Measurements from ENCODE around the gene LRIG3.
"Not testable (repeated sequence)": the region's sequence is repeated elsewhere in the genome, so short reads cannot be mapped to it uniquely, and the experiment has no call there.

Gene LRIG3

DNA sequence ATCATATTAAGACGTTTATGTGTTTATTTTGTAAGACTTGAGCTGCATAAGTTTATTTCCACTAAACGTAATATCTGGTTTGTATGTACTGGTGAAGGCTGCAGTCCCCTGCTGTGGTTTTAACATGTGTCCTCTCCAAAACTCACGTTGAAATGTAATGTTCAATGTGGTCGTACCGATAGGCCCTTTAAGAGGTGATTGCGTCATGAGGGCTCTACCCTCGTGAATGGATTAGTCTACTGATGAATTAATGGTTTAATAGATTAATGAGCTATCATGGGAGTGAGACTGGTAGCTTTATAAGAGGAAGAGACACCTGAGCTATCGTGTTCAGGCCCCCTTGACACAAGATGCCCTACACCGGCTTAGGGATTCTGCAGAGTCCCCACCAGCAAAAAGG lies 14.9 kb downstream of the LRIG3 start:
- H3K4me3 ChIP-seq (ENCODE audit: low read depth, low read length): no peak overlapping the region
- TF ChIP-seq, protein P1, sequence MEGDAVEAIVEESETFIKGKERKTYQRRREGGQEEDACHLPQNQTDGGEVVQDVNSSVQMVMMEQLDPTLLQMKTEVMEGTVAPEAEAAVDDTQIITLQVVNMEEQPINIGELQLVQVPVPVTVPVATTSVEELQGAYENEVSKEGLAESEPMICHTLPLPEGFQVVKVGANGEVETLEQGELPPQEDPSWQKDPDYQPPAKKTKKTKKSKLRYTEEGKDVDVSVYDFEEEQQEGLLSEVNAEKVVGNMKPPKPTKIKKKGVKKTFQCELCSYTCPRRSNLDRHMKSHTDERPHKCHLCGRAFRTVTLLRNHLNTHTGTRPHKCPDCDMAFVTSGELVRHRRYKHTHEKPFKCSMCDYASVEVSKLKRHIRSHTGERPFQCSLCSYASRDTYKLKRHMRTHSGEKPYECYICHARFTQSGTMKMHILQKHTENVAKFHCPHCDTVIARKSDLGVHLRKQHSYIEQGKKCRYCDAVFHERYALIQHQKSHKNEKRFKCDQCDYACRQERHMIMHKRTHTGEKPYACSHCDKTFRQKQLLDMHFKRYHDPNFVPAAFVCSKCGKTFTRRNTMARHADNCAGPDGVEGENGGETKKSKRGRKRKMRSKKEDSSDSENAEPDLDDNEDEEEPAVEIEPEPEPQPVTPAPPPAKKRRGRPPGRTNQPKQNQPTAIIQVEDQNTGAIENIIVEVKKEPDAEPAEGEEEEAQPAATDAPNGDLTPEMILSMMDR (IDR thresholded peaks at IDR 0.05; ENCODE audit: borderline replicate concordance, insufficient read depth, low read depth, low read length): no peak

DNA sequence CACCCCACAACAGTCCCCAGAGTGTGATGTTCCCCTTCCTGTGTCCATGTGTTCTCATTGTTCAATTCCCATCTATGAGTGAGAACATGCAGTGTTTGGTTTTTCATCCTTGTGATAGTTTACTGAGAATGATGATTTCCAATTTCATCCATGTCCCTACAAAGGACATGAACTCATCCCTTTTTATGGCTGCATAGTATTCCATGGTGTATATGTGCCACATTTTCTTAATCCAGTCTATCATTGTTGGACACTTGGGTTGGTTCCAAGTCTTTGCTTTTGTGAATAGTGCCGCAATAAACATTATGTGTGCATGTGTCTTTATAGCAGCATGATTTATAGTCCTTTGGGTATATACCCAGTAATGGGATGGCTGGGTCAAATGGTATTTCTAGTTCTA lies 17.6 kb downstream of the LRIG3 start:
- not testable (repeated sequence) for H3K4me3 ChIP-seq (ENCODE audit: low read depth, low read length)

DNA sequence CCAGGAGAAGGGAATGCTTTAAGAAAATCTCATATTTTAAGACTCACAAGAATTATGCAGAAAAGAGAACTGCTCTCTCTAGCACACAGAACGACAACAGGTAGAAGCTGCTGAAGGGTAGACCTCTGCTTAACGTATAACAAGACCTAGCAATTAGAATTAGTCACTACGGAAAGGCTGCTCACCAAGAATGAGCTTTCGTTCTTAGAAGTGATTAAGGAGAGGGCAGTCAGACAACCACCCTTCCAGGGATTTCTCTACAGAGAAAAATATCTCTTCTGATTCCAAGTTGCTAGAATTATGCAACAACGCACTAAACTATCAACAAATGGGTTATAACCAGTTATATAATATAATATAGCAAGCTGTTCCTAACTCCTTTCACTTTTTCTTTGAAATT lies 18.6 kb downstream of the LRIG3 start:
- TF ChIP-seq, protein P1 (IDR thresholded peaks at IDR 0.05; ENCODE audit: borderline replicate concordance, insufficient read depth, low read depth, low read length): no peak

DNA sequence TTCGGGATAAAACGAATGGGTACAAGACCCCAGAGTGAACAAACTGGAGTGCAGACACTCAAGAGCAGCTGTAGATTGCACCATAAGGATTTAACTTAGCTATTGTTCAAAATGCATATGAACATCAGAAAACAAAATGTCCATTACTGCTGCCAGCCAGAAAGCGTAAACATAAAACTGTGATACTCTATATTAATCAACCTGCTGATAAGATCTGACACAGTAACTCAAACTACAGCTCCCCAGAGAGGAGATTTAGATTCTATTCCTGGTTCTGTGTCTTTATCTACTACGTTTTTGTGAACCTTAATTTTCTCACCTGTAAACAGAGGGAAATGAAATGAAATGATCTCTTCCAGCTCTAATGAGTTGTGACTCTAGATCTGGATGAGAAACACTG lies 22.3 kb downstream of the LRIG3 start:
- TF ChIP-seq, protein P1 (IDR thresholded peaks at IDR 0.05; ENCODE audit: borderline replicate concordance, insufficient read depth, low read depth, low read length): no peak

More for the DNA sequence above, 18.6 kb downstream of the LRIG3 start:
- H3K4me3 ChIP-seq (ENCODE audit: low read depth, low read length): no peak overlapping the region

DNA sequence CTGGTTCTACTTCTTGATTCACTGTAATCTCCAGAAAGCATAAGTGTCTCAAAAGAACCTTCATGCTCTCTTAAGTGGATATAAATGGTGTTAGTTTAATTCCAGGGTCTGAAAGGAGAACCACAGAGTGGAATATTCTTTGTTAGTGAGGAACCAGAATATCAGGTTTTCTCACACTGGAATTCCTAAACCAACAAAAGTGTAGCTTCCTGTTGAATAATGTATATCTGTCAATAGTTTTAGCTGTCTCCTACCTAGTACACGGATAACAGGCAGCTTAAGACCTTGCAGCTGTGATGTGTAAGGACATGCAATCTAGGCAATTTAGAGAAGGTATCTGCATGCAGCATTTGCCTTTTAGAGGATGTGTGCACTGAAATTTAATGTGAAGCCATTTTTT lies 24.0 kb downstream of the LRIG3 start:
- TF ChIP-seq, protein P1 (IDR thresholded peaks at IDR 0.05; ENCODE audit: borderline replicate concordance, insufficient read depth, low read depth, low read length): no peak
- H3K4me3 ChIP-seq (ENCODE audit: low read depth, low read length): no peak overlapping the region

More for the DNA sequence above, 22.3 kb downstream of the LRIG3 start:
- no peak overlapping the region for H3K4me3 ChIP-seq (ENCODE audit: low read depth, low read length)

DNA sequence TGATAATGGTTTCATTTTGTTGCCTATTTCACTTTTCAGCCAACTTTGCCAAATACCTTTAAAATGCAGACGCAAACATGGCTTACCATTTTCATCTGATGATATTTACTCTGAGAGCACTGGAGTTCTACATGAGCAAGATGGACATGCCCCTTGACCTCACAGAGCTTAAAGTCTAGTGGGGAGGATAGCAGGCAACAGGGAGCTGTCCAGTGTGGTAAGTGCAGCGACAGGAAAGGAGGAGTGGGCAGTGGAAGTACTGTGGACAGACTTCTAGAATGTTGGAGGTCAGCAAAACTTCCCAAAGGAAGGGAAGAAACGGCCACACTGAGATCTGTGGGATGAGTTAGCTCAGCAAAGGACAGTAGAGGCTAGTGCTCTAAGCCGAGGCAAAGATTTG lies 25.3 kb downstream of the LRIG3 start:
- H3K4me3 ChIP-seq (ENCODE audit: low read depth, low read length): no peak overlapping the region
- TF ChIP-seq, protein P1 (IDR thresholded peaks at IDR 0.05; ENCODE audit: borderline replicate concordance, insufficient read depth, low read depth, low read length): no peak

DNA sequence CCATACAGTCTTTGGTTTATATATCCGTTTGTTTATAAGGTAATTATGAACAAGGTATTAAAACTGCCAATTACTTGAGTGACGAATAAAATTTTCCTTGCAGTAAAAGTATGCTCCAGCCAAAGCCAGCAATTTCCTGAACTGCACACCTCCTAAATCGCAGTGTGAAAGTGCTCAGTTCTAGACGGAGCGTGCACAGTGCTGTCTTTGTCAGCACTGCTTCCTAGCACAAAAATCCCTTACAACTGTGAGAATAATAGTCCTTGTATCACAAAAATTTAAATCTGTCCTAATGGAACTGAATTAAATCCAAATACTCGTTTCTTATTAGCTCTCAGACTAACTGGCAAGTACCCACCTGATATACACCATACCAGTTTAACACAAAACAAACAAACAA lies 26.3 kb downstream of the LRIG3 start:
- TF ChIP-seq, protein P1 (IDR thresholded peaks at IDR 0.05; ENCODE audit: borderline replicate concordance, insufficient read depth, low read depth, low read length): no peak
- no peak overlapping the region for H3K4me3 ChIP-seq (ENCODE audit: low read depth, low read length)

DNA sequence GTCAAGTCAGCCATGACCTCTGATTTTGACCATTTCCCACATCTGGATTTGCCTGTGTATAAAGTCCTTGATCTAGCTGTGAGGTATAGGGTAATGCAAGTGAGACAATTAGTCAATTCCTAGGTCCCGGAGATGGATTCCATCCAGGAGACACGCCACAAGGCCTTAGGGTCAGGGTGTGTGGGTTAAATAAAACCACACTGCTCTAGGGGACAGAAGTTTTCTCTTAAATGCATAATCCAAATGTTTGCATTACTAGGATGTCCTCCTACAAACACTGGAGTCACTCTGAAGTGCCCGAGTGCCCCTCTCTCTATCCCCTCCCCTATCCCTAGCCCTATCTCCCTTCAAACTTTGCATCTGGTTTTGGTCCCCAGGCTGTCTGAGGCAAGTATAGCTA lies 26.8 kb downstream of the LRIG3 start:
- no peak overlapping the region for H3K4me3 ChIP-seq (ENCODE audit: low read depth, low read length)
- TF ChIP-seq, protein P1 (IDR thresholded peaks at IDR 0.05; ENCODE audit: borderline replicate concordance, insufficient read depth, low read depth, low read length): no peak

Measured in GM12875 (cell line).